ENCODE data around the gene CASTOR1. TPM values are rescaled to one million over a fixed set of nuclear protein-coding genes. Genes with fewer than 3 reads are reported as not detected.

Gene CASTOR1
- polyA plus RNA-seq, 3 donors = 7.6 to 13.2 (median 13.0) TPM

GRCh38 chr22:30240541-30241417, 48.5 kb downstream of the CASTOR1 start:
- no peak for DNase-seq (ENCODE audit: extremely low read depth in 1 of 11, low read depth in 9 of 11, low spot score in 4 of 11)

GRCh38 chr22:30239488-30240405, 49.6 kb downstream of the CASTOR1 start:
- no peak for DNase-seq (ENCODE audit: extremely low read depth in 1 of 11, low read depth in 9 of 11, low spot score in 4 of 11)

GRCh38 chr22:30238661-30239487, 50.4 kb downstream of the CASTOR1 start:
- DNase-seq (ENCODE audit: extremely low read depth in 1 of 11, low read depth in 9 of 11, low spot score in 4 of 11) = peak in 3 of 11 donors; percentile 60 to 75 (median 63)

GRCh38 chr22:30238136-30238535, 51.2 kb downstream of the CASTOR1 start:
- no peak for DNase-seq (ENCODE audit: extremely low read depth in 1 of 11, low read depth in 9 of 11, low spot score in 4 of 11)

GRCh38 chr22:30236875-30237274, 52.4 kb downstream of the CASTOR1 start:
- no peak for DNase-seq (ENCODE audit: extremely low read depth in 1 of 11, low read depth in 9 of 11, low spot score in 4 of 11)

- DNase-seq (ENCODE audit: extremely low read depth in 1 of 11, low read depth in 9 of 11, low spot score in 4 of 11) = peak in 2 of 11 donors; percentile 50 to 70
Measured at GRCh38 chr22:30235687-30236170, 53.6 kb downstream of the CASTOR1 start.

Other genes with a start within 250 kb of the CASTOR1 start
- under 1 TPM in 1 of 3 donors, not detected in 2; 0.10 TPM for gene HORMAD2, start 209.0 kb downstream of the CASTOR1 start, polyA plus RNA-seq (ENCODE audit: insufficient read length in 3 of 3)
- 1 to 10 TPM; 1.7 to 2.9 (median 2.3) TPM for gene LIF, start 42.7 kb downstream of the CASTOR1 start, polyA plus RNA-seq (ENCODE audit: insufficient read length in 3 of 3)
- gene OSM, start 22.7 kb downstream of the CASTOR1 start, polyA plus RNA-seq (ENCODE audit: insufficient read length in 3 of 3) = under 1 TPM; 0.10 to 0.45 (median 0.37) TPM
- 10 to 100 TPM in 2 of 3 donors, 1 to 10 TPM in 1; 9.3 to 19.3 (median 15.9) TPM for gene TBC1D10A, start 37.4 kb upstream of the CASTOR1 start, polyA plus RNA-seq (ENCODE audit: insufficient read length in 3 of 3)
- 100 to 1,000 TPM; 137 to 159 (median 156) TPM for gene SF3A1, start 67.4 kb upstream of the CASTOR1 start, polyA plus RNA-seq (ENCODE audit: insufficient read length in 3 of 3)
- 10 to 100 TPM in 1 of 3 donors, 1 to 10 TPM in 2; 5.6 to 10.1 (median 6.9) TPM for gene CCDC157, start 67.5 kb upstream of the CASTOR1 start, polyA plus RNA-seq (ENCODE audit: insufficient read length in 3 of 3)
- 10 to 100 TPM; 16.8 to 24.8 (median 23.7) TPM for gene RNF215, start 97.9 kb upstream of the CASTOR1 start, polyA plus RNA-seq (ENCODE audit: insufficient read length in 3 of 3)
- gene SEC14L2, start 107.5 kb upstream of the CASTOR1 start, polyA plus RNA-seq (ENCODE audit: insufficient read length in 3 of 3) = 10 to 100 TPM in 1 of 3 donors, 1 to 10 TPM in 2; 4.9 to 10.3 (median 6.2) TPM
- gene MTFP1, start 136.3 kb upstream of the CASTOR1 start, polyA plus RNA-seq (ENCODE audit: insufficient read length in 3 of 3) = 10 to 100 TPM in 2 of 3 donors, 1 to 10 TPM in 1; 9.9 to 15.1 (median 14.8) TPM
- gene SEC14L3, start 182.5 kb upstream of the CASTOR1 start, polyA plus RNA-seq (ENCODE audit: insufficient read length in 3 of 3) = under 1 TPM in 1 of 3 donors, not detected in 2; 0.04 TPM
- 1 to 10 TPM in 1 of 3 donors, under 1 TPM in 2; 0.70 to 1.1 (median 0.70) TPM for gene SEC14L4, start 216.2 kb upstream of the CASTOR1 start, polyA plus RNA-seq (ENCODE audit: insufficient read length in 3 of 3)